Heart left ventricle (tissue), 16 donors: Measurements from ENCODE around the gene DPYSL5. TPM values are rescaled to one million over a fixed set of nuclear protein-coding genes. Genes with fewer than 3 reads are reported as not detected.

Experiments used
- ATAC-seq, 4 donors: fragments of 200-7000 bp; cut with Tn5 transposase; one replicate each; pipeline ENCODE4 v1.9.1; 2020 to 2022; ENCODE audit warnings: moderate library complexity in 4 of 4, mild to moderate bottlenecking in 3 of 4, moderate number of reproducible peaks in 1 of 4
- DNase-seq, 5 donors: peaks; one replicate each; pipeline ENCODE4 v3.0.0-alpha.2; 2020
- H3K27ac ChIP-seq, 12 donors: fragments of 200-600 bp; sonication (generic) in 4 of 12; one replicate each; pipeline versions ENCODE4 v1.5.0 to v1.8.0; 2016 to 2022; ENCODE audit warnings: mild to moderate bottlenecking in 2 of 12
- H3K27me3 ChIP-seq, 9 donors: fragments of 200-600 bp; sonication (generic) in 2 of 9; one replicate each; pipeline versions ENCODE4 v1.5.1 to v1.8.0; 2016 to 2022; ENCODE audit warnings: mild to moderate bottlenecking in 3 of 9
- H3K36me3 ChIP-seq, 9 donors: fragments of 200-600 bp; sonication (generic) in 2 of 9; one replicate each; pipeline versions ENCODE4 v1.5.0 to v1.8.0; 2018 to 2022; ENCODE audit warnings: mild to moderate bottlenecking in 2 of 9
- H3K4me1 ChIP-seq, 12 donors: fragments of 200-600 bp; sonication (generic) in 4 of 12; one replicate each; pipeline versions ENCODE4 v1.5.0 to v1.8.0; 2016 to 2022; ENCODE audit warnings: mild to moderate bottlenecking in 3 of 12
- H3K4me3 ChIP-seq, 12 donors: fragments of 200-600 bp; sonication (generic) in 4 of 12; one replicate each; pipeline versions ENCODE4 v1.5.0 to v1.8.0; 2017 to 2022; ENCODE audit warnings: mild to moderate bottlenecking in 9 of 12, moderate library complexity in 4 of 12
- H3K9me3 ChIP-seq, 12 donors: fragments of 200-600 bp; sonication (generic) in 4 of 12; one replicate each; pipeline versions ENCODE4 v1.5.0 to v1.8.0; 2016 to 2022; ENCODE audit warnings: mild to moderate bottlenecking in 1 of 12
- POLR2A ChIP-seq, 2 donors: fragments of 450-650 bp; IDR thresholded peaks; one replicate each; pipeline ENCODE4 v1.6.1; 2017; ENCODE audit warnings: antibody characterized with exemption in 2 of 2, mild to moderate bottlenecking in 2 of 2, moderate library complexity in 2 of 2
- WGBS, 4 donors: extraction: QIAGEN DNeasy Blood & Tissue Kit in 2 of 4; methylation state at CpG; one replicate each; pipeline versions ENCODE4 v1.1.5 to v1.1.7; 2013 to 2018; 5-methylcytosine and 5-hydroxymethylcytosine counted together
- intact Hi-C, 10 donors: fragments of 100-400 bp; cut with DNase I; formaldehyde crosslinking; loops; one replicate each; pipeline versions ENCODE4 v1.11.1 to v1.14.2; 2022
- polyA plus RNA-seq, 2 donors: library from polyadenylated mRNA; stranded (reverse); fragments of 200-250 nt; gene quantifications; one replicate each; pipeline ENCODE4 v1.2.3, GENCODE V29; 2013
- total RNA-seq, 9 donors: library from RNA; depleted of rRNA in 2 of 9; stranded (reverse); fragments of >200 nt in 2 of 9; fragmentation: NEBNext Ultra II Directional in 3 of 9; extraction: Animal tissue kit (Norgen Biotek cat#: 25700) in 3 of 9; gene quantifications; one replicate each; pipeline versions ENCODE4 v1.1.0 to v1.2.4, GENCODE V29; 2016 to 2023
- TF ChIP-seq, protein P1 (sequence below), 12 donors: fragments of 200-600 bp; sonication (generic) in 4 of 12; IDR thresholded peaks; one replicate each; pipeline versions ENCODE4 v1.5.0 to v1.8.0; 2018 to 2022; ENCODE audit warnings: antibody characterized with exemption in 12 of 12, mild to moderate bottlenecking in 5 of 12
- donor health status: ischemic (EF 13 %, LVEDD 7.1; RV severe dilation, severe dysfunction).
- donor health status: healthy with polysubstance abuse.
- donor health status: DM: no; HTN: yes; CAD: no.
- donor health status: DM: no; HTN: no; CAD: no.
- donor health status: ischemic (EF 25% LVEDD 6.9; RV normal size, moderate dysfunction).
- donor health status: ischemic (EF 25% LVEDD 5.7; RV mildly dilated, moderate dysfunction).
- donor health status: healthy.
- donor health status: DM: yes; HTN: yes; CAD: no.
- donor health status: ischemic (EF 35%, LVEDD 5.7; RV mildly dilated, moderate dysfunction).
- donor health status: nonischemic (EF 11% LVEDD 7.7; RV severe dilation, severe dysfunction).
- donor health status: DM: yes; HTN: yes; CAD: no.
- donor health status: PGD.
- donor health status: ischemic (EF 29% LVEDD 5.4; RV normal size, mild dysfunction).
- donor health status: nonischemic (EF 23%, LVEDD 6.1; RV moderate dilation, normal function).

Gene DPYSL5
- total and polyA plus RNA-seq, 11 donors: 0.06 to 0.13 TPM; not detected in 9

DNA sequence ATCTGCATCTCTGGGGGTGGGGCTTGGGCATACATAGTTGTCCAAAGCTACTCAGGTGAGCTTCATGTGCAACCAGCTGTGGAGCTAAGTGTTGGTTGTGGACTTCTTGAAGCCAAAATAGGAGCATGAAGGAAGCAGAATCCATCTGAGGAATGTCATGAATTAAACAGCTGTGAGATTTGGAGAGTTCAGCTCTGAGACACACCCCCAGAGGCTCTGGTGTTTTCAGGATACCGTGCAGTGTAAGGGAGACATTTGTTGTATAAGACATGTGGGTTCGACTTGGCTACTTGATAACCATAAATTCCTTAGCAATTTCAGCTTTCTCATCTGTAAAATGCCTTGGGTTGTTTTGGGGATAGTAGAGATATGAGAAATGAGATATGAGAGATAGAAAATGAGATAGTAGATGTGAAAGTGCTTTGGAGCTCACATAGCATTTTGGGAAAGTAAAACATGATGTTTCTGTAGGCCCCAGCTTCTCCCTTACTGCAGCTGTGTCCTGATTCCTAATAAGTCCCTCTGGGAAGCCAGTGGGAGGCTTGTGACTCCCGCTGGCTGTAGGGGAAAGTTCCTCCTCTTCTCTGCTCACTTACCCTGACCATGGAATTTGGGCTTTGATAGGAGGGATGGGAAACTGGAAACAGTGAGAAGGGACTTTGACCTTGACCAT is 50.0 kb downstream of the DPYSL5 start:
- ATAC-seq: peak in 2 of 4 donors; percentile 44 to 45
- peaks cover 0 to 4% (median 0%) of the 10 kb centered on the region in 12 donors for H3K4me1 ChIP-seq
- TF ChIP-seq, protein P1, sequence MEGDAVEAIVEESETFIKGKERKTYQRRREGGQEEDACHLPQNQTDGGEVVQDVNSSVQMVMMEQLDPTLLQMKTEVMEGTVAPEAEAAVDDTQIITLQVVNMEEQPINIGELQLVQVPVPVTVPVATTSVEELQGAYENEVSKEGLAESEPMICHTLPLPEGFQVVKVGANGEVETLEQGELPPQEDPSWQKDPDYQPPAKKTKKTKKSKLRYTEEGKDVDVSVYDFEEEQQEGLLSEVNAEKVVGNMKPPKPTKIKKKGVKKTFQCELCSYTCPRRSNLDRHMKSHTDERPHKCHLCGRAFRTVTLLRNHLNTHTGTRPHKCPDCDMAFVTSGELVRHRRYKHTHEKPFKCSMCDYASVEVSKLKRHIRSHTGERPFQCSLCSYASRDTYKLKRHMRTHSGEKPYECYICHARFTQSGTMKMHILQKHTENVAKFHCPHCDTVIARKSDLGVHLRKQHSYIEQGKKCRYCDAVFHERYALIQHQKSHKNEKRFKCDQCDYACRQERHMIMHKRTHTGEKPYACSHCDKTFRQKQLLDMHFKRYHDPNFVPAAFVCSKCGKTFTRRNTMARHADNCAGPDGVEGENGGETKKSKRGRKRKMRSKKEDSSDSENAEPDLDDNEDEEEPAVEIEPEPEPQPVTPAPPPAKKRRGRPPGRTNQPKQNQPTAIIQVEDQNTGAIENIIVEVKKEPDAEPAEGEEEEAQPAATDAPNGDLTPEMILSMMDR (IDR thresholded peaks at IDR 0.05): no peak
- TF ChIP-seq POLR2A (IDR thresholded peaks at IDR 0.05): no peak
- 60 to 70% (median 65%) methylated on average over 3 of the region's 3 CpGs for WGBS, 4 donors
- no peak overlapping the region for H3K27ac ChIP-seq
- no peaks in the 10 kb centered on the region for H3K27me3 ChIP-seq
- H3K36me3 ChIP-seq: no peaks in the 10 kb centered on the region
- intact Hi-C loops: no loop called here
- no peak overlapping the region for H3K4me3 ChIP-seq
- peaks cover 0 to 11% (median 4%) of the 10 kb centered on the region in 12 donors for H3K9me3 ChIP-seq
- DNase-seq: no peak

DNA sequence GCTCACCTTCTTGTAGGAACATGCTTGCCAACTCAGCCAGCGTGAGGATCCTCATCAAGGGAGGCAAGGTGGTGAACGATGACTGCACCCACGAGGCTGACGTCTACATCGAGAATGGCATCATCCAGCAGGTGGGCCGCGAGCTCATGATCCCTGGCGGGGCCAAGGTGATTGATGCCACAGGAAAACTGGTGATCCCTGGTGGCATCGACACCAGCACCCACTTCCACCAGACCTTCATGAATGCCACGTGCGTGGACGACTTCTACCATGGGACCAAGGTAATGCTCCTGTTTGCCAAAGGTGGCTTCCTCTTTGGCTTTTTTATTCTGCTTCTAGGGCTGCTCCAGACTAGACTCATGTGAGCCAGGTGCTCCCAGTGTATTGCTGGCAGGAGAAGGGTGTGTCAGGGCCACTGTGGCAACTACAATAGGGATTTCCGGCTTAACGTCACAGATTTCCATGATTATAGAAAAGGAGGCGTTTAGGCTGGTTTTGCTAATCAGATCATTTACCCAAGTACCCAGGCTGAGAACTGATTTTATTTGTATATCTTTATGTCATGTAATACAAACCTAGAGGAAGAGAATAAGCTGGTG is 50.6 kb downstream of the DPYSL5 start:
- no peak overlapping the region for H3K27ac ChIP-seq
- H3K36me3 ChIP-seq: no peaks in the 10 kb centered on the region
- peaks cover 0 to 4% (median 0%) of the 10 kb centered on the region in 12 donors for H3K4me1 ChIP-seq
- H3K4me3 ChIP-seq: no peak overlapping the region
- ATAC-seq (no peak), DNase-seq (no peak)
- intact Hi-C loops: no loop called here
- peaks cover 0 to 11% (median 4%) of the 10 kb centered on the region in 12 donors for H3K9me3 ChIP-seq
- no peak for TF ChIP-seq POLR2A (IDR thresholded peaks at IDR 0.05)
- TF ChIP-seq, protein P1 (IDR thresholded peaks at IDR 0.05): no peak
- 91 to 96% (median 94%) methylated on average over 14 to 15 of the region's 15 CpGs for WGBS, 4 donors
- no peaks in the 10 kb centered on the region for H3K27me3 ChIP-seq

DNA sequence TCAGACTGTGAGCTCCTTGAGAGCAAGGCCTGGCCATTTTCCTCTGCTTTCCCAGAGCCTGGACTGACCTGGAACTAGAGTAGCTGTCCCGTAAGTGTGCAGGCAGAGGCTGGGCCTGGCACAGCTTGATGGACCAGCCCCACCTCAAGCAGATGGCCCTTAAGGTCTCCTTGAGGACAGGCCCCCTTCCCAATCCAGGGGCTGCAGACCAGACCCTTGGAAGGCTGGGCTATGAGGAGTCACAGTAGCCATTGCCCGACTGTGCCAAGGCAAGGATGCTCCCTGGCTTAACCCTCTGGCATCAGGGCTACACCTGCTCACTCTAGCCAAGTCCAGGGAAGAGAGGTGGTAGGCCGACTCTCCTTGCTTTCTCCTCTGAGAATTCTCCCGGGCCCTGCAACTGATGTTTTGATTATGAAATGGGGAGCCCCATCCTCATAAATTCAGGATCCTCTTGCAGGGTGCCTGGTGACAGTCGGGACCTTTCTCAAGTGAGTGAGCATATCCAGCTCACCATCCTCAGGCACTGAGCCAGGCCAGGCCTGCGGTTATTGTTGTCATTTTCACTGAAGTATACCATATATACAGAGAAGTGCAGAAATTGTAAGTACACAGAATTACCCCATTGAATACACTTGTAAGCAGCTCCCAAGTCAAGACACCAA is 51.7 kb downstream of the DPYSL5 start:
- WGBS, 4 donors: 83 to 94% (median 90%) methylated on average over 6 of the region's 6 CpGs
- H3K27me3 ChIP-seq: no peaks in the 10 kb centered on the region
- no peaks in the 10 kb centered on the region for H3K36me3 ChIP-seq
- H3K4me3 ChIP-seq: no peak overlapping the region
- ATAC-seq (no peak), DNase-seq (no peak)
- TF ChIP-seq POLR2A (IDR thresholded peaks at IDR 0.05): no peak
- TF ChIP-seq, protein P1 (IDR thresholded peaks at IDR 0.05): no peak
- peaks cover 0 to 4% (median 0%) of the 10 kb centered on the region in 12 donors for H3K4me1 ChIP-seq
- no peak overlapping the region for H3K27ac ChIP-seq
- H3K9me3 ChIP-seq: peaks cover 0 to 9% (median 4%) of the 10 kb centered on the region in 12 donors
- intact Hi-C loops: loop anchor here in 1 of 10 donors (10.0 kb wide), 1 partner anchor 45 kb away; no protein-coding TSS in a partner anchor

DNA sequence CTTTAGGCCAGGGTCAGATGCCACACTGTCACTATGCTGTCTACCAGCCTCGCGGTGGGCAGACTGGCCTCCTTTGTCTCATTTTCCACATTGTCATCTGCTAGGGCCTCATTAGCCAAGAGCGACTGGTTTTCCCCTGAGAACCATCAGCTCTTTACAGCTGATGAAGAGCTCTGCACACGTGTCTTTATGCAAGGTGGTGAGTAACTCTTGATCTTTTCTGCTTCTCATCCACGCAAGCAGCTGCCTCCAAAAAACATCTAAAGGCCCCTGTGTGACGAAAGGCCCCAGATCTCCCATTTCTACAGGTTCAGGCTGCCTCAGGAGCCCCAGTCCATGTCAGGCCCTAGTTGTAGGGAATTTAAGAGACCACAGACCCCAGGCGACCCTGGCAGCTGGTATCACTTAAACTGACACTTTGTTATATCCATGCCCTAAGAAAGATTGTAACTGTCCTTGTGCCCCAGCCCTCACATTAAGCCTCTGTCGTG is 52.9 kb downstream of the DPYSL5 start:
- ATAC-seq: no peak
- H3K27ac ChIP-seq: no peak overlapping the region
- no peaks in the 10 kb centered on the region for H3K36me3 ChIP-seq
- no peak for TF ChIP-seq POLR2A (IDR thresholded peaks at IDR 0.05)
- TF ChIP-seq, protein P1 (IDR thresholded peaks at IDR 0.05): no peak
- peaks cover 0 to 4% (median 0%) of the 10 kb centered on the region in 12 donors for H3K4me1 ChIP-seq
- DNase-seq: no peak
- no peak overlapping the region for H3K4me3 ChIP-seq
- intact Hi-C loops: loop anchor here in 1 of 10 donors (10.0 kb wide), 1 partner anchor 46 kb away; no protein-coding TSS in a partner anchor
- 72 to 84% (median 78%) methylated on average over 8 of the region's 8 CpGs for WGBS, 4 donors
- H3K9me3 ChIP-seq: no peaks in the 10 kb centered on the region
- no peaks in the 10 kb centered on the region for H3K27me3 ChIP-seq
